Neural crest cell (in vitro differentiated cells): Measurements from ENCODE around the gene WWOX. TPM values are rescaled to one million over a fixed set of nuclear protein-coding genes. Genes with fewer than 3 reads are reported as not detected.

ENCODE experiments used
- DNase-seq: peaks from one replicate; pipeline ENCODE4 v3.0.0; 2021; ENCODE audit warnings: low read depth, mixed read lengths, low spot score
- H3K27ac Mint-ChIP-seq: one replicate; pipeline ENCODE4 v1.8.0; 2021; ENCODE audit warnings: mild to moderate bottlenecking, mixed read lengths; ENCODE audit not compliant: unreplicated experiment
- H3K27me3 Mint-ChIP-seq: 2 replicates; pipeline ENCODE4 v1.8.0; 2021; ENCODE audit warnings: low read depth, mild to moderate bottlenecking, mixed read lengths
- H3K36me3 Mint-ChIP-seq: 2 replicates; pipeline ENCODE4 v1.8.0; 2021; ENCODE audit warnings: low read depth, mild to moderate bottlenecking, mixed read lengths
- H3K4me1 Mint-ChIP-seq: 2 replicates; pipeline ENCODE4 v1.8.0; 2021; ENCODE audit warnings: mixed read lengths
- H3K4me3 Mint-ChIP-seq: one replicate; pipeline ENCODE4 v1.8.0; 2021; ENCODE audit warnings: mild to moderate bottlenecking, mixed read lengths
- H3K9me3 Mint-ChIP-seq: 2 replicates; pipeline ENCODE4 v1.8.0; 2021; ENCODE audit warnings: mixed read lengths
- total RNA-seq: library from RNA; stranded (reverse); gene quantifications from 2 replicates; pipeline ENCODE4 v1.2.1, GENCODE V29; 2021
- TF ChIP-seq, protein P1 (sequence below): fragments of 200-600 bp; sonication (generic); conservative IDR thresholded peaks from 2 replicates; pipeline ENCODE4 v1.5.0; 2021; ENCODE audit warnings: antibody characterized with exemption, mild to moderate bottlenecking

The WWOX gene
- total RNA-seq, 1 donor from 2014 or later = 30.5 TPM

DNA sequence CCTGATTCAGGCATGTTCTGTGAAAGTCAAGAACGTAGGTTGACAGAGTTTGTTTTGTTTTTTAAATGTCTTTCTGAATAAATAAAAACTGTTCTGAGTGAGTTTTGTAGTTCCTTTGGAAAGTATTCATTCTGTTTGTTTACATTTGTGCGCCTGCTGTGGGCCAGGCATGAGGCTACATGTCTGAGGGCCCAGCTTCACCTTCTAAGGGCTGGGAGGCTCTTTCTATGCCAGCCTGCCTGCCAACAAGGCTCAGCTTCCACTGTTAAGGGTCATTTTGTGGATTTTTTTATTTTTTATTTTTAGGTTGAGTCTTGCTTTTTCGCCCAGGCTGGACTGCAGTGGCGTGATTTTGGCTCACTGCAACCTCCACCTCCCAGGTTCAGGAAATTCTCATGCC is 6.1 kb downstream of the WWOX start:
- Mint-ChIP-seq H3K36me3 (peaks cover 4% of the 10 kb centered on the region), H3K4me3 (no peak overlapping the region), H3K4me1 (peaks cover 16% of the 10 kb centered on the region), H3K9me3 (no peaks in the 10 kb centered on the region), H3K27me3 (no peaks in the 10 kb centered on the region), H3K27ac (no peak overlapping the region)
- DNase-seq = no peak
- TF ChIP-seq, protein P1, sequence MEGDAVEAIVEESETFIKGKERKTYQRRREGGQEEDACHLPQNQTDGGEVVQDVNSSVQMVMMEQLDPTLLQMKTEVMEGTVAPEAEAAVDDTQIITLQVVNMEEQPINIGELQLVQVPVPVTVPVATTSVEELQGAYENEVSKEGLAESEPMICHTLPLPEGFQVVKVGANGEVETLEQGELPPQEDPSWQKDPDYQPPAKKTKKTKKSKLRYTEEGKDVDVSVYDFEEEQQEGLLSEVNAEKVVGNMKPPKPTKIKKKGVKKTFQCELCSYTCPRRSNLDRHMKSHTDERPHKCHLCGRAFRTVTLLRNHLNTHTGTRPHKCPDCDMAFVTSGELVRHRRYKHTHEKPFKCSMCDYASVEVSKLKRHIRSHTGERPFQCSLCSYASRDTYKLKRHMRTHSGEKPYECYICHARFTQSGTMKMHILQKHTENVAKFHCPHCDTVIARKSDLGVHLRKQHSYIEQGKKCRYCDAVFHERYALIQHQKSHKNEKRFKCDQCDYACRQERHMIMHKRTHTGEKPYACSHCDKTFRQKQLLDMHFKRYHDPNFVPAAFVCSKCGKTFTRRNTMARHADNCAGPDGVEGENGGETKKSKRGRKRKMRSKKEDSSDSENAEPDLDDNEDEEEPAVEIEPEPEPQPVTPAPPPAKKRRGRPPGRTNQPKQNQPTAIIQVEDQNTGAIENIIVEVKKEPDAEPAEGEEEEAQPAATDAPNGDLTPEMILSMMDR = no peak

DNA sequence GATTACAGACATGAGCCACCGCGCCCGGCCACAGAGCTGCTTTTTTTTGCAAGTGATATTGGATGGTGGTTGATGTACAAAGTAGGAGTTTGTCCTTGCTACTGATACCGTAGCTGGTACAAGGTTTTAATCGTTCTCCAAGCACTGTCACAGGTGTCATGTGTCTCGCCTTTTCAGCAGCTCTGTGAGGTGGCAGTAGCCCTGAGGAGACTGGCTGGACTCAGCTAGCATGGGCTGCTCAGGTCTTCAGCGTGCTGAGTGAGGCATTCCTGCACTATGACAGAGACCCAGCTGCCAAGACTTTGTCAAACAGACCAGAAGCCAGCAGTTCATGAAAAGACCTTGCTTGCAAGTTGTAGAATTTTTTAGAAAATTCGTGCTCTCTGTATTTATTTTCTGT is 7.2 kb downstream of the WWOX start:
- peaks cover 11% of the 10 kb centered on the region for H3K4me1 Mint-ChIP-seq
- H3K27me3 Mint-ChIP-seq = no peaks in the 10 kb centered on the region
- no peak for DNase-seq
- H3K9me3 Mint-ChIP-seq = no peaks in the 10 kb centered on the region
- H3K36me3 Mint-ChIP-seq = peaks cover 5% of the 10 kb centered on the region
- H3K4me3 Mint-ChIP-seq = no peak overlapping the region
- H3K27ac Mint-ChIP-seq = no peak overlapping the region
- TF ChIP-seq, protein P1 = no peak

DNA sequence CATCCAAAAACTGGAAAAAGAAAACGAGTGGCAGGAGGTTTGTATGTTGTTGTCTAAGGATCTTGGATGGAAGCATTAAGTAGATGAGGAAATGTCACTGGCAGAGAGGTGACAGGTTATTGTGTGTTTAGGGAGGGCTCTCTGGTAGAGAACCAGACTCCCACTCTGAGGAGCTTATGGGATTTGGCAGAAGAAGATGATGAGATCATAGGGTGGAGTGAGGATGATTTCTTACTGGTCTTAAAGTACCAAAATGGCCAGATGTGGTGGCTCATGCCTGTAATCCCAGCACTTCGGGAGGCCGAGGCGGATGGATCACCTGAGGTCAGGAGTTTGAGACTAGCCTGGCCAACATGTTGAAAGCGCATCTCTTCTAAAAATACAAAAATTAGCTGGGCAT is 9.0 kb downstream of the WWOX start:
- Mint-ChIP-seq H3K4me1 (peaks cover 4% of the 10 kb centered on the region), H3K27ac (no peak overlapping the region), H3K9me3 (no peaks in the 10 kb centered on the region), H3K4me3 (no peak overlapping the region), H3K36me3 (peaks cover 8% of the 10 kb centered on the region), H3K27me3 (no peaks in the 10 kb centered on the region)
- TF ChIP-seq, protein P1 = no peak
- no peak for DNase-seq

DNA sequence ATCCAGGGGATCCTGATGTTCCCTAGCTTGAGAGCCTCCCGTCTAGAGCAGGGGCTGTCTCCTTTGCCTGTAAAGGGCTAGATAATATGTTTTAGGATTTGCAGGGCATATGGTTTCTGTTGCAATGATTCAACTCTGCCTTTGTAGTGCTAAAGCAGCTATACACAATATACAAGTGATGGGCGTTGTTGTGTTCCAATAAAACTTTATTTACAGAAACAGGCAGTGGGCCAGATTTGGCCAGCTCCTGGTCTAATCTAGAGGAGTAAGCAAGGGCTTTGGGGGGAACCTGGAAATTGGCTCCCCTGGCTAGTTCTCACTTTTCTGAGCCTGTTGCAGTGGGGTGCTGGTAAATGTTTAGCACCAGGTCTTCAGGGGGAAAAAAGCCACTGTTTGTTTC is 13.8 kb downstream of the WWOX start:
- H3K36me3 Mint-ChIP-seq = peaks cover 13% of the 10 kb centered on the region

DNA sequence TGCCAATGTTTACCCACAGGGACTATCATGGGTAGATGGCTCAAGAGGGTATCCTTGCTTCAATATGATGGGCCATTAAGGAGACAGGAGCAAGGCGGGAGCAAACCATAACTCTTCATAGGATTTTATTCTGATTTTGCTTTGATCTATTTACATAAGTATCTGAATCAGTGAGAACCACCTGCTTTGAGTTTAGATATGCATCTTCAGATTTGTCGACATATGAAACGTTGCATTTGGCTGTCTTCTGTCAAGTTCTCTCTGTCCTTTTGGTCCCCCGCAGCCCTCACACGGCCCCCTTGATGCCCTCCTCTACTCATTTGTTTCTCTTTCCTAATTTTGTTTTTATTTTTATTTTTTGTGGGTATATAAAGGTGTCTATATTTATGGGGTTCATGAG is 16.2 kb downstream of the WWOX start:
- no peaks in the 10 kb centered on the region for H3K9me3 Mint-ChIP-seq
- H3K27ac Mint-ChIP-seq = no peak overlapping the region
- H3K4me3 Mint-ChIP-seq = no peak overlapping the region
- H3K27me3 Mint-ChIP-seq = no peaks in the 10 kb centered on the region
- H3K36me3 Mint-ChIP-seq = peaks cover 8% of the 10 kb centered on the region
- no peaks in the 10 kb centered on the region for H3K4me1 Mint-ChIP-seq
- DNase-seq = no peak
- TF ChIP-seq, protein P1 = no peak

More for the DNA sequence above, 13.8 kb downstream of the WWOX start:
- Mint-ChIP-seq H3K4me3 (no peak overlapping the region), H3K27ac (peak overlapping the region; percentile 85), H3K4me1 (no peaks in the 10 kb centered on the region), H3K27me3 (no peaks in the 10 kb centered on the region), H3K9me3 (no peaks in the 10 kb centered on the region)
- TF ChIP-seq, protein P1 = no peak
- no peak for DNase-seq

DNA sequence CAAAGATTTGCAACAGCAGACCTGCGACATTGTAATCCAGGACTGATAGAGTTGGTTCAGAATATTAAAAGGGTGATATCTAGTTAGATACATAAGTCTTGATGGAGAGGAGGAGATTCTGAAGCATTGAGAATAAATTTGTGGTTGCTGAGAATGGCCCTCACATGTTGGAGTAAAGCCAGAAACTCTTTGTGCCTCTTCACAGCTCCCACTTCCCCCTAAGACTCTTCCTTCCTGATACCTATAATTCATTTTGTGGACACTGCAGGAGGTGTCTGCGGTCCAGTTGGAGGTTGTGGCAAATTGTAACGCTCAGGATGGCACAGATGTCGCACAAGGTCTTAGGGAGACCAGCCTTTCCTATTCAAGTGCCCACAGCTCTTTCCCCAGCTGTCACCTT is 17.5 kb downstream of the WWOX start:
- no peak for DNase-seq
- H3K4me1 Mint-ChIP-seq = no peaks in the 10 kb centered on the region
- H3K36me3 Mint-ChIP-seq = peaks cover 7% of the 10 kb centered on the region
- no peak overlapping the region for H3K27ac Mint-ChIP-seq
- no peaks in the 10 kb centered on the region for H3K27me3 Mint-ChIP-seq
- H3K9me3 Mint-ChIP-seq = no peaks in the 10 kb centered on the region
- no peak overlapping the region for H3K4me3 Mint-ChIP-seq
- TF ChIP-seq, protein P1 = no peak
